Panc1 (cell line): Measurements from ENCODE around the gene NCK2. TPM values are rescaled to one million over a fixed set of nuclear protein-coding genes. Genes with fewer than 3 reads are reported as not detected.

Experiments used
- ATAC-seq: fragments of 200-7000 bp; cut with Tn5 transposase; 2 replicates; pipeline ENCODE4 v1.9.1; 2020; ENCODE audit warnings: mild to moderate bottlenecking, moderate library complexity
- BruUV-seq: library from RNA; stranded (reverse); fragments of 400-500 nt; replicated peaks from 2 replicates; lab custom pipeline; 2021; lab: Mats Ljungman, UMichigan
- CTCF ChIA-PET: fragments of 300-600 bp; sonication (Branson Sonifier 250); formaldehyde crosslinking; loops from one replicate; lab custom pipeline; 2022; ENCODE audit warnings: antibody characterized with exemption; lab: Charles Lee
- POLR2A ChIA-PET: fragments of 300-600 bp; sonication (Branson Sonifier 250); formaldehyde crosslinking; loops from one replicate; lab custom pipeline; 2022; ENCODE audit warnings: antibody characterized with exemption; lab: Charles Lee
- DNase-seq: peaks from one replicate; pipeline ENCODE4 v3.0.0-alpha.2; 2010; ENCODE audit warnings: low read depth, low spot score
- H3K27ac ChIP-seq: 2 replicates; pipeline ENCODE4 v1.5.1; 2011; ENCODE audit warnings: mild to moderate bottlenecking, low read length, inconsistent platforms
- H3K27me3 ChIP-seq: fragments of 200-500 bp; sonication (Bioruptor generic); 2 replicates; pipeline ENCODE4 v1.6.0; 2014; ENCODE audit warnings: low read length, inconsistent platforms; ENCODE audit not compliant: control insufficient read depth, insufficient read depth
- H3K36me3 ChIP-seq: fragments of 200-500 bp; sonication (Bioruptor generic); 2 replicates; pipeline ENCODE4 v1.5.1; 2014; ENCODE audit warnings: inconsistent platforms, mild to moderate bottlenecking, low read length, moderate library complexity; ENCODE audit not compliant: control insufficient read depth, insufficient read depth
- H3K4me1 ChIP-seq: 2 replicates; pipeline ENCODE4 v1.5.1; 2011; ENCODE audit warnings: inconsistent platforms, mild to moderate bottlenecking, low read length, moderate library complexity; ENCODE audit not compliant: control insufficient read depth, insufficient read depth
- H3K4me3 ChIP-seq, 2 experiments: 2 replicates each; pipeline ENCODE4 v1.5.1; 2011 to 2012; ENCODE audit warnings: low read depth in 2 of 2, low read length in 2 of 2, mild to moderate bottlenecking in 2 of 2, inconsistent platforms in 1 of 2, moderate library complexity in 1 of 2
- H3K9me3 ChIP-seq: fragments of 200-500 bp; sonication (Bioruptor generic); 2 replicates; pipeline ENCODE4 v1.5.1; 2014; ENCODE audit warnings: low read depth, mild to moderate bottlenecking, inconsistent platforms, low read length, moderate library complexity; ENCODE audit not compliant: control insufficient read depth, insufficient read depth
- POLR2AphosphoS5 ChIP-seq: IDR thresholded peaks from 2 replicates; pipeline ENCODE4 v1.6.1; 2012; ENCODE audit warnings: mild to moderate bottlenecking, low read depth, low read length, moderate library complexity
- SIN3A ChIP-seq: IDR thresholded peaks from 2 replicates; pipeline ENCODE4 v1.6.1; 2012; ENCODE audit warnings: low read depth, mild to moderate bottlenecking, low read length, moderate library complexity, borderline replicate concordance; ENCODE audit not compliant: insufficient read depth
- TCF7L2 ChIP-seq: IDR thresholded peaks from 2 replicates; pipeline ENCODE4 v1.6.1; 2011; ENCODE audit warnings: mild to moderate bottlenecking, low read depth, low read length, inconsistent platforms
- in situ Hi-C: cut with HindIII; loops from 2 replicates; pipeline ENCODE4 v1.10.0; 2016; ENCODE audit warnings: low sequenced_read_pairs, low pct_unique_long_range_greater_than_20kb
- intact Hi-C: fragments of 100-400 bp; cut with micrococcal nuclease; formaldehyde crosslinking; loops from one replicate; pipeline ENCODE4 v1.10.0; 2022; ENCODE audit not compliant: unreplicated experiment
- total RNA-seq: library from RNA; stranded (reverse); gene quantifications from one replicate; pipeline ENCODE4 v1.2.1, GENCODE V29; 2021; ENCODE audit not compliant: unreplicated experiment
- TF ChIP-seq, protein P1 (sequence below): fragments of 450-650 bp; IDR thresholded peaks from 2 replicates; pipeline ENCODE4 v1.5.1; 2017; ENCODE audit warnings: mild to moderate bottlenecking
- TF ChIP-seq, protein P2 (sequence below), 2 experiments: IDR thresholded peaks; 2 replicates each; pipeline ENCODE4 v1.6.1; 2011 to 2012; ENCODE audit warnings: low read depth in 2 of 2, control low read depth in 1 of 2, low read length in 1 of 2, mild to moderate bottlenecking in 1 of 2, moderate library complexity in 1 of 2; ENCODE audit not compliant: insufficient read depth in 1 of 2

The NCK2 gene
- total RNA-seq, 1 experiment from 2014 or later, result 60.7 TPM

DNA sequence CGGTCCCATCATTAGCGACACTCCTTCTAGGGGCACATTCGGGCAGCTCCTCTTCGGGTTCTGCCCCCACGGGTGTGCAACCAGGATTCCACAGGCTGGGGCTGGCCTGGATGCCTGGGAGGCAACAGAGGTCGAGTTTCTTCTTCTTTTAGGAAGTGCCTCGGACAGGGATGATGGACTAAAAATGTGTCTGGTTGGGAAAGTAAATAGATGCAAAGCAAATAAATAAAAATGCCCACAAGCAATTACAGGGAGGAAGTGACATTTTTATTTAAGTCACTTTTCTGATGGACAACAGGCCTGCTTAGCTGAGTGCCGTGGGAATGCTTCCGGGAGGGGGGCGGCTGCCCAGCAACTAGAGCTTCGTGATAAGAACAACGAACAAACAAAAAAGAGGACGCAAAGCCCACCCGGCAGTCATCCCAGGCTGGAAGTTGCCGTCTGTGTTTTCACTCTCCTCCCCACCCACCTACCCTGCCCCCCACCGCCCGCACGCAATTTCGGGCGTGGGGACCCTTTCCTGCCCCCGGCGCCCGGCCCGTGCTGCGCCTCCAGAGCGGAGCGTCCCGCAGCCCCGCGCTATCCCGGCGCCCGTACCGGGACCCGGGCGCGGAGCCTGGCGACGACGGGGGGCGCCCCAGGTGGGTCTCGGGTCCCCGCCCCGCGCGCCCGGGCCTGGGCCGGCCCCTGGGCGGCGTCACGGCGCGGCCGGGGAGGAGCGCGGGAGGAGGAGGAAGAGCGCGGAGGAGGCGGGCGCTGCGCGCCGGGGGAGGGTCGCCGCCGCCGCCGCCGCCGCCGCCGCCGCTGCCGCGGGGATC, 412 bp upstream of the NCK2 start:
- in situ Hi-C loops (no loop called here), intact Hi-C loops (loop anchor here (10.0 kb wide), 1 partner anchor 169 kb away; no protein-coding TSS in a partner anchor)
- POLR2A ChIA-PET, result no interaction called here
- Histone ChIP-seq H3K27ac (peak overlapping the region; percentile 42; the same call in 1 of the 2 replicates), H3K27me3 (no peaks in the 10 kb centered on the region), H3K36me3 (no peaks in the 10 kb centered on the region; the same call in 1 of the 2 replicates), H3K4me3 (peak overlapping the region; percentile 58 to 82), H3K9me3 (no peaks in the 10 kb centered on the region), H3K4me1 (peaks cover 23% of the 10 kb centered on the region)
- no peak for TF ChIP-seq POLR2AphosphoS5
- TF ChIP-seq TCF7L2, result no peak
- TF ChIP-seq SIN3A, result no peak
- TF ChIP-seq, protein P1, sequence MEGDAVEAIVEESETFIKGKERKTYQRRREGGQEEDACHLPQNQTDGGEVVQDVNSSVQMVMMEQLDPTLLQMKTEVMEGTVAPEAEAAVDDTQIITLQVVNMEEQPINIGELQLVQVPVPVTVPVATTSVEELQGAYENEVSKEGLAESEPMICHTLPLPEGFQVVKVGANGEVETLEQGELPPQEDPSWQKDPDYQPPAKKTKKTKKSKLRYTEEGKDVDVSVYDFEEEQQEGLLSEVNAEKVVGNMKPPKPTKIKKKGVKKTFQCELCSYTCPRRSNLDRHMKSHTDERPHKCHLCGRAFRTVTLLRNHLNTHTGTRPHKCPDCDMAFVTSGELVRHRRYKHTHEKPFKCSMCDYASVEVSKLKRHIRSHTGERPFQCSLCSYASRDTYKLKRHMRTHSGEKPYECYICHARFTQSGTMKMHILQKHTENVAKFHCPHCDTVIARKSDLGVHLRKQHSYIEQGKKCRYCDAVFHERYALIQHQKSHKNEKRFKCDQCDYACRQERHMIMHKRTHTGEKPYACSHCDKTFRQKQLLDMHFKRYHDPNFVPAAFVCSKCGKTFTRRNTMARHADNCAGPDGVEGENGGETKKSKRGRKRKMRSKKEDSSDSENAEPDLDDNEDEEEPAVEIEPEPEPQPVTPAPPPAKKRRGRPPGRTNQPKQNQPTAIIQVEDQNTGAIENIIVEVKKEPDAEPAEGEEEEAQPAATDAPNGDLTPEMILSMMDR, result no peak
- TF ChIP-seq, protein P2, sequence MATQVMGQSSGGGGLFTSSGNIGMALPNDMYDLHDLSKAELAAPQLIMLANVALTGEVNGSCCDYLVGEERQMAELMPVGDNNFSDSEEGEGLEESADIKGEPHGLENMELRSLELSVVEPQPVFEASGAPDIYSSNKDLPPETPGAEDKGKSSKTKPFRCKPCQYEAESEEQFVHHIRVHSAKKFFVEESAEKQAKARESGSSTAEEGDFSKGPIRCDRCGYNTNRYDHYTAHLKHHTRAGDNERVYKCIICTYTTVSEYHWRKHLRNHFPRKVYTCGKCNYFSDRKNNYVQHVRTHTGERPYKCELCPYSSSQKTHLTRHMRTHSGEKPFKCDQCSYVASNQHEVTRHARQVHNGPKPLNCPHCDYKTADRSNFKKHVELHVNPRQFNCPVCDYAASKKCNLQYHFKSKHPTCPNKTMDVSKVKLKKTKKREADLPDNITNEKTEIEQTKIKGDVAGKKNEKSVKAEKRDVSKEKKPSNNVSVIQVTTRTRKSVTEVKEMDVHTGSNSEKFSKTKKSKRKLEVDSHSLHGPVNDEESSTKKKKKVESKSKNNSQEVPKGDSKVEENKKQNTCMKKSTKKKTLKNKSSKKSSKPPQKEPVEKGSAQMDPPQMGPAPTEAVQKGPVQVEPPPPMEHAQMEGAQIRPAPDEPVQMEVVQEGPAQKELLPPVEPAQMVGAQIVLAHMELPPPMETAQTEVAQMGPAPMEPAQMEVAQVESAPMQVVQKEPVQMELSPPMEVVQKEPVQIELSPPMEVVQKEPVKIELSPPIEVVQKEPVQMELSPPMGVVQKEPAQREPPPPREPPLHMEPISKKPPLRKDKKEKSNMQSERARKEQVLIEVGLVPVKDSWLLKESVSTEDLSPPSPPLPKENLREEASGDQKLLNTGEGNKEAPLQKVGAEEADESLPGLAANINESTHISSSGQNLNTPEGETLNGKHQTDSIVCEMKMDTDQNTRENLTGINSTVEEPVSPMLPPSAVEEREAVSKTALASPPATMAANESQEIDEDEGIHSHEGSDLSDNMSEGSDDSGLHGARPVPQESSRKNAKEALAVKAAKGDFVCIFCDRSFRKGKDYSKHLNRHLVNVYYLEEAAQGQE (IDR thresholded peaks at IDR 0.05; ENCODE audit: insufficient read depth in 1 of 2, low read depth in 2 of 2, low read length in 1 of 2), result no peak
- ATAC-seq (peak; percentile 97), DNase-seq (no peak)
- no TSS peak for BruUV-seq
- CTCF ChIA-PET, result no interaction called here

DNA sequence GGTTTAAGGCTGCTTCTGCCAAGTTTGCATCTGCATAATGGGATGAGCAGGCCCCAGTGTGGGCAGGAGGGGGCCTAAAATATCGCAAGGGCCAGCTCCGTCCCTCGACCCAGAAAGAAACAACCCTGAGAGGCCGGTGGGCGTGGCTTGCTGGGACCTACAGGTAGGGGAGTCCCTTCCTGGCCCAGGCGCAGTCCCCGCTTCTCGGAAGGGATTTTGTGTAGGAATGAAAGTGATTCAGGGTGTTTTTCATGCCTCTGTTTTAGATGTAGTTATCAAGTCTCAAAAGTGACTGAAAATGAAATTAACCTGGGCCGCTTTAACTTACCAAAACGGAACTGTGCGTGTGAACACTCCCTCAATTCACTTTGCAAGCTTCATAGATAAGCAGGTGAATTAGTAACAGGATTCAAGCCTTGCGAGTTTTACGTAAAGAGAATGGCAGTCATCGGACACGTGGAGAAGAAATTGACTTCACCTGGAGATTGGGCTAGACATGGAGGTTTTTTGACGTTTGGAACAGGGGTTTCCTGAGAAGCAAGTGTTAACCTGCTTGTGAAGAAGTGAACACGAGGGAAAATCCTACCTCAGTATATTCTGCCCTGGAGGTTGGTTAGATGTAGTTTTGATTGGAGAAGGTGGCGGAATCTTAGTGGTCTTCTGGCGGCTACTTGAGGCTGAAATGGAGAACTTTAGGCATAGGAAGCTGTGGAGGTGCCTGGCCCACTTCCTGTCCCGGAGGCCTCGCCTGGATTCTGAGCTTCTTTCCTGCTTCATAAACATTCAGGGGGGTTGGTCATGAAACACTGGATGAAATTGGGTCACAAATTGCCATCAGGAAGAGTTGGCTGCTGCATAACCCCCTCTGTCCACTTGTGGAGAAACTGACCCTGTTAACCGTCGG, 1.7 kb downstream of the NCK2 start:
- Histone ChIP-seq H3K9me3 (no peaks in the 10 kb centered on the region), H3K27ac (no peak overlapping the region; the same call in 1 of the 2 replicates), H3K36me3 (no peaks in the 10 kb centered on the region; the same call in 1 of the 2 replicates), H3K4me1 (peaks cover 23% of the 10 kb centered on the region), H3K27me3 (no peaks in the 10 kb centered on the region), H3K4me3 (peak overlapping the region; percentile 58 to 82)
- in situ Hi-C loops, result no loop called here
- BruUV-seq, result TSS peak; percentile 53
- ATAC-seq (no peak), DNase-seq (no peak)
- intact Hi-C loops, result loop anchor here (10.0 kb wide), 1 partner anchor 172 kb away; no protein-coding TSS in a partner anchor
- CTCF ChIA-PET, result interaction anchor here (1.2 kb wide), 1 partner anchor 170 kb away, joined by 3 read pairs; no protein-coding TSS in a partner anchor
- TF ChIP-seq, protein P2 (IDR thresholded peaks at IDR 0.05; ENCODE audit: insufficient read depth in 1 of 2, low read depth in 2 of 2, low read length in 1 of 2), result no peak
- TF ChIP-seq, protein P1, result no peak
- TF ChIP-seq TCF7L2 (no peak), SIN3A (no peak), POLR2AphosphoS5 (no peak)
- POLR2A ChIA-PET, result no interaction called here
